ENCODE data around the gene CC2D1A. TPM values are rescaled to one million over a fixed set of nuclear protein-coding genes. Genes with fewer than 3 reads are reported as not detected.
A peak's percentile ranks its signal among the peaks of the same experiment; 100 is the strongest.

CC2D1A gene
- total RNA-seq, 6 donors from 2014 or later: 30.4 to 95.3 (median 35.3) TPM

DNA sequence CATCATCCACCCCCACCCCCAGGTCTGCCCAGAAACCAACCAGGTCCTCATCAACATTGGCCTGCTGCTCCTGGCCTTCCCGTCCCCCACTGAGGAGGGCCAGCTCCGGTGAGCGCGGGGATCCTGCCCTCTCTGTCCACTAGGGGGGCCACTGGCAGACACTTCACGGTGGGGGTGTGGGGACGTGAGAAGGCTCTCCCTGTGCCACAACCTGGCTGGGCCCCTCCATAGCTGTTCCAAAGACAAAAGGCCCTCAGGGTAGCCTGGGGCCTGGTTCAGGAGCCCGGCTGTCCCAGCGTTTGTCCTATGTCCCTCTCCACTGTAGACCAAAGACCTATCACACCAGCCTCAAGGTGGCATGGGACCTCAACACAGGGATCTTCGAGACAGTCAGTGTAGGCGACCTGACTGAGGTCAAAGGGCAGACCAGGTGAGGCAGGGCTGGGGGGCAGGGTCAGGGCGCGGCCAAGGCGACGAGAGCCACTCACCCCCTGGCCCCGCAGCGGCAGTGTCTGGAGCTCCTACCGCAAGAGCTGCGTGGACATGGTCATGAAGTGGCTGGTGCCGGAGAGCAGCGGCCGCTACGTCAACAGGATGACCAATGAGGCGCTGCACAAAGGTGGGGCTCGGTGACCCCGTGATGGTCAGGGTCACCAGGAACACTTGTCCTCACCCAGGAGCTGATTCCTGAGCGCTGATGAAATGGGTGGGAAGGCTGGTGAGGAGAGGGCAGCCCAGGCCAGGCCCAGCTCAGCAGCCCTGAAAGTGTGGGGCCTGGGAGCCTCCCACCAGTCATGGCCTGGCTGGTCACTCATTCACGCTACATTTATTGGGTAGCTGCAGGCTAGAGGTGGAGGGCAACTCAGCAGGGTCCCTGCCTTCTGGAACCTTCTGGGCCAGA is 54.2 kb downstream of the CC2D1A start:
- no peak for TF ChIP-seq POLR2AphosphoS5 (IDR thresholded peaks at IDR 0.05)
- TF ChIP-seq, protein P1, sequence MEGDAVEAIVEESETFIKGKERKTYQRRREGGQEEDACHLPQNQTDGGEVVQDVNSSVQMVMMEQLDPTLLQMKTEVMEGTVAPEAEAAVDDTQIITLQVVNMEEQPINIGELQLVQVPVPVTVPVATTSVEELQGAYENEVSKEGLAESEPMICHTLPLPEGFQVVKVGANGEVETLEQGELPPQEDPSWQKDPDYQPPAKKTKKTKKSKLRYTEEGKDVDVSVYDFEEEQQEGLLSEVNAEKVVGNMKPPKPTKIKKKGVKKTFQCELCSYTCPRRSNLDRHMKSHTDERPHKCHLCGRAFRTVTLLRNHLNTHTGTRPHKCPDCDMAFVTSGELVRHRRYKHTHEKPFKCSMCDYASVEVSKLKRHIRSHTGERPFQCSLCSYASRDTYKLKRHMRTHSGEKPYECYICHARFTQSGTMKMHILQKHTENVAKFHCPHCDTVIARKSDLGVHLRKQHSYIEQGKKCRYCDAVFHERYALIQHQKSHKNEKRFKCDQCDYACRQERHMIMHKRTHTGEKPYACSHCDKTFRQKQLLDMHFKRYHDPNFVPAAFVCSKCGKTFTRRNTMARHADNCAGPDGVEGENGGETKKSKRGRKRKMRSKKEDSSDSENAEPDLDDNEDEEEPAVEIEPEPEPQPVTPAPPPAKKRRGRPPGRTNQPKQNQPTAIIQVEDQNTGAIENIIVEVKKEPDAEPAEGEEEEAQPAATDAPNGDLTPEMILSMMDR (IDR thresholded peaks at IDR 0.05): peak in 1 of 6 experiments; percentile 29
- no peak for TF ChIP-seq POLR2A (IDR thresholded peaks at IDR 0.05)
- no peak for TF ChIP-seq EP300 (IDR thresholded peaks at IDR 0.05)
- no peak for ATAC-seq (ENCODE audit: low FRiP score in 2 of 2)
- Histone ChIP-seq H3K9me3 (no peaks in the 10 kb centered on the region), H3K27ac (no peak overlapping the region), H3K36me3 (peaks cover 41 to 100% (median 84%) of the 10 kb centered on the region in 4 donors), H3K4me1 (no peaks in the 10 kb centered on the region), H3K4me3 (no peak overlapping the region), H3K27me3 (no peaks in the 10 kb centered on the region)
- 88 to 99% methylated on average over 11 to 27 of the region's 27 CpGs for WGBS, 2 donors
- DNase-seq: peak in 1 of 2 donors; percentile 80

DNA sequence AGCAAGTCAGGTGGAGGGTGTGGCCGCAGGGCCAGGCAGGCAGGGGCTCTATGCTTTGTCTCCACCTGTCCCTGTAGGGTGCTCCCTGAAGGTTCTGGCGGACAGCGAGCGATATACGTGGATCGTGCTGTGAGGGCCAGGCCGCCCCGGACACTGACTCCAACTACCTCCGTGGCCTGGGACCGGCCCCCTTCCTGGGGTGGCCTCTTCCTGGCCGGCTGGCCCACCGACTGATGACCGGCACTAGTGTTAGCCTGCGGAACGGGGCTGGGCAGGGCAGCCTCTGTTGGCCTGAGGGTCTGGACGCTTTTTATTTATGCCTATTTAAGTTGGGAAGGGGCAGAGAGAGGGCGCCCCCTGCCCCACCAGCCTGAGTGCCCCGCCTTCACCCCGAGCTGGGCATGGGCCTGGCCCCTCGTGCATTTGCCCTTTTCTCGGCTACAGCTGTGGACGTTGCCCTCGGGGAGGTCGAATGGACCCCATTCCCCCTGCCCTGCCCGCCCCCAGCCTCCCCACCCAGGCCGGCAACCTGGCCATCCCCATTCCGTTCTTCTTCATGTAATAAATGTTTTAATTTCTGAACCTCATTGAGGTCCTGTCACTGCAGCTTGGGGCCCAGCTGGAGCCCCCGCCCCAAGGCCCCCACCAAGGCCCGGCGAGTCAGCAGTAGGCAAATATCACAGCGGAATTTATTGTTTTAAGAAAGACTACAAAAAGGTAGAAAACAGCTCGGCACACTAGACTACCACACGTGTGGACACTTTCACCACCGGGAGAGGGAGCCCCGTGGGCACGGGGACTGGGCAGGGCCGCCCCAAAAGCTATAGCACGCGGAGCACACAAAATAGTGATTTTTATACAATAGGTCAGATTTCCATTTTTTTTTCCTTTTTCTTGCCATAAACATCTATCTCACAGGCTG is 55.1 kb downstream of the CC2D1A start:
- Histone ChIP-seq H3K4me3 (no peak overlapping the region), H3K27ac (no peak overlapping the region), H3K36me3 (peaks cover 38 to 100% (median 84%) of the 10 kb centered on the region in 4 donors), H3K4me1 (no peaks in the 10 kb centered on the region), H3K9me3 (no peaks in the 10 kb centered on the region), H3K27me3 (no peaks in the 10 kb centered on the region)
- ATAC-seq (ENCODE audit: low FRiP score in 2 of 2) (no peak), DNase-seq (peak in 1 of 2 donors; percentile 69)
- TF ChIP-seq, protein P1 (IDR thresholded peaks at IDR 0.05): no peak
- TF ChIP-seq POLR2AphosphoS5 (IDR thresholded peaks at IDR 0.05): no peak
- TF ChIP-seq POLR2A (IDR thresholded peaks at IDR 0.05): no peak
- TF ChIP-seq EP300 (IDR thresholded peaks at IDR 0.05): no peak
- 90 to 93% methylated on average over 29 to 38 of the region's 39 CpGs for WGBS, 2 donors

DNA sequence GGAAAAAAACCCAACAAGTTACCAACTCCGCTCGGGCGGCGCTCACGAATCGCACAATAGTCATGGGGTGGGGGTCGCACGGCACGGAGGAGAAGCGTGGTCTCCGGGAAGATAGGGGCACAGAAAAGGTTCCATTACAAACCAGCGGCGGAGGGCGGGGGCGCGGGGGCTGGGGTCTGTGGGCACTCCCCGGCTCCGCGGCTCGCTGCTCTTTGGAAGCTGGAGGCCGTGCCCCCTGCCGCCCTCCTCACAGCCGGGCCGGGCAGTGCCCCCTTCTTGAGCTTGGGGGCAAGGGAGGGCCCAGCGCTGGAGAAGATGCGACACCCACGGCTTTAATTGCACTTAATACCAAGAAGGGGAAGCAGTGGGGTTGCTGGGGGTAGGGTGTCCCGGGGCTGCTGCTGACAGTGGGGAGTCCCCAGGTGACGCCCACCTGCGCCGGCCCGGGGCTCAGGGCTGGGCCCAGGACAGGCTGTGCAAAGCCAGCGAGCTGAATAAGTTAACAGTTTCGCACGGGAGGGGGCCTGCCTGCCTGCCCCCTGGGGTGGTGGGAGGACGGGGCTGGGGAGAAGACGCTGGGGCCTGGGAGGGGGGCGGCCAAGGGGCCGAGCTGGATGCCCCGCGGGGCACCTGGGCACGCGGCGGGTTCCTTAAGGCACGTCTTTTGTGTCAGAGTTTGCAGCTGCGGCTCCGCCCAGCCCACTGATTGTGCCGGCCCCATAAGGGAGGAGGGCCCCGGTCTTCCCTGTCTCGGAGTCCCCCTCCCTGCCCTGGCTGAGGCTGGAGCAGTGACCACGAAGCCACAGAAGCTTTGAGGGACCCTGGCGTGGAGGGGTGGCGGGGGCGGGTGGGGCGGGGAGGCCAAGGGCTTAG is 56.1 kb downstream of the CC2D1A start:
- H3K27ac ChIP-seq: no peak overlapping the region
- DNase-seq (peak in 1 of 2 donors; percentile 84), ATAC-seq (ENCODE audit: low FRiP score in 2 of 2) (peak in 1 of 2 donors; percentile 25)
- no peak overlapping the region for H3K4me3 ChIP-seq
- 88 to 90% methylated on average over 25 to 51 of the region's 55 CpGs for WGBS, 2 donors
- TF ChIP-seq POLR2AphosphoS5 (IDR thresholded peaks at IDR 0.05): no peak
- TF ChIP-seq, protein P1 (IDR thresholded peaks at IDR 0.05): no peak
- no peak for TF ChIP-seq EP300 (IDR thresholded peaks at IDR 0.05)
- TF ChIP-seq POLR2A (IDR thresholded peaks at IDR 0.05): no peak
- H3K36me3 ChIP-seq: peaks cover 31 to 100% (median 85%) of the 10 kb centered on the region in 4 donors
- H3K27me3 ChIP-seq: no peaks in the 10 kb centered on the region
- H3K4me1 ChIP-seq: no peaks in the 10 kb centered on the region
- H3K9me3 ChIP-seq: no peaks in the 10 kb centered on the region

Measured in upper lobe of left lung (tissue), 6 donors.